Calu3 (cell line): ENCODE data around the gene LRRC36. TPM values are rescaled to one million over a fixed set of nuclear protein-coding genes. Genes with fewer than 3 reads are reported as not detected.

ENCODE experiments used
- BruUV-seq: library from RNA; stranded (reverse); fragments of 400-500 nt; replicated peaks from 2 replicates; lab custom pipeline; 2021; lab: Mats Ljungman, UMichigan
- CTCF ChIA-PET: fragments of 300-600 bp; sonication (Branson Sonifier 250); formaldehyde crosslinking; loops from one replicate; lab custom pipeline; 2022; ENCODE audit warnings: antibody characterized with exemption; lab: Charles Lee
- DNase-seq: peaks from one replicate; pipeline ENCODE4 v3.0.0; 2022
- H3K27ac Mint-ChIP-seq: one replicate; pipeline ENCODE4 v1.8.0; 2022; ENCODE audit warnings: mixed read lengths; ENCODE audit not compliant: unreplicated experiment
- H3K27me3 Mint-ChIP-seq: one replicate; pipeline ENCODE4 v1.8.0; 2022; ENCODE audit warnings: mixed read lengths; ENCODE audit not compliant: unreplicated experiment
- H3K36me3 Mint-ChIP-seq: one replicate; pipeline ENCODE4 v1.8.0; 2022; ENCODE audit warnings: mild to moderate bottlenecking, moderate library complexity, mixed read lengths; ENCODE audit not compliant: insufficient read depth, unreplicated experiment
- H3K4me1 Mint-ChIP-seq: one replicate; pipeline ENCODE4 v1.8.0; 2022; ENCODE audit warnings: mild to moderate bottlenecking, low read depth, mixed read lengths; ENCODE audit not compliant: unreplicated experiment
- H3K4me3 Mint-ChIP-seq: one replicate; pipeline ENCODE4 v1.8.0; 2022; ENCODE audit warnings: mild to moderate bottlenecking, low read depth, moderate library complexity, mixed read lengths; ENCODE audit not compliant: unreplicated experiment
- H3K9me3 Mint-ChIP-seq: one replicate; pipeline ENCODE4 v1.8.0; 2022; ENCODE audit warnings: low read depth, mixed read lengths; ENCODE audit not compliant: unreplicated experiment
- intact Hi-C: fragments of 100-400 bp; cut with micrococcal nuclease; formaldehyde crosslinking; loops from one replicate; pipeline ENCODE4 v1.10.0; 2022; ENCODE audit not compliant: unreplicated experiment
- total RNA-seq: library from RNA; stranded (reverse); gene quantifications from 2 replicates; pipeline ENCODE4 v1.2.3, GENCODE V29; 2022
- TF ChIP-seq, protein P1 (sequence below): fragments of 200-600 bp; IDR thresholded peaks from one replicate; pipeline ENCODE4 v1.8.0; 2022; ENCODE audit warnings: antibody characterized with exemption; ENCODE audit not compliant: unreplicated experiment

Gene LRRC36
- total RNA-seq, 1 experiment from 2014 or later: 9.2 TPM

DNA sequence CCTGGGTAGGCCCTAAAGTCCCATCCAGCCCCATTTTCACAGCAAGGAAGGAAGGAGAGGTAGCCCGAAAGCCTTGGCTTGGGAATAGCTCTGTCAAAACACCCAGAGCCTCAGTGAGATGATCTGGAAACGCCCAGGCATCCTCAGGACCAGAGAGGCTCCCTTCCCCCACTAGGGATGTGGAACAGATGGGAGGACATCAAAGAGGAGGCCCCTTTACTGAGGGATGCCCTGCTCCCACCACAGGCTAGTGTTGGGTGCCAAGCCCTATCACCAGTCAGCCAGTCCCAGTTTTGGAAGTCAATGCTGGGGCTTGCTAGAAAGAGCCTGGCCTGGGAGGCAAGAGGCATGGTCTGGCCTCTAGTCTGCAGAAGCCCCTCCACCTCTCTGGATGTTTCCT is 62.0 kb downstream of the LRRC36 start:
- no TSS peak for BruUV-seq
- H3K27ac Mint-ChIP-seq: no peak overlapping the region
- DNase-seq: no peak
- CTCF ChIA-PET: interaction anchor here (0.6 kb wide), 2 partner anchors 108 to 477 kb away, joined by 4 to 6 read pairs; no protein-coding TSS in a partner anchor
- no peaks in the 10 kb centered on the region for H3K27me3 Mint-ChIP-seq
- no peaks in the 10 kb centered on the region for H3K9me3 Mint-ChIP-seq
- TF ChIP-seq, protein P1, sequence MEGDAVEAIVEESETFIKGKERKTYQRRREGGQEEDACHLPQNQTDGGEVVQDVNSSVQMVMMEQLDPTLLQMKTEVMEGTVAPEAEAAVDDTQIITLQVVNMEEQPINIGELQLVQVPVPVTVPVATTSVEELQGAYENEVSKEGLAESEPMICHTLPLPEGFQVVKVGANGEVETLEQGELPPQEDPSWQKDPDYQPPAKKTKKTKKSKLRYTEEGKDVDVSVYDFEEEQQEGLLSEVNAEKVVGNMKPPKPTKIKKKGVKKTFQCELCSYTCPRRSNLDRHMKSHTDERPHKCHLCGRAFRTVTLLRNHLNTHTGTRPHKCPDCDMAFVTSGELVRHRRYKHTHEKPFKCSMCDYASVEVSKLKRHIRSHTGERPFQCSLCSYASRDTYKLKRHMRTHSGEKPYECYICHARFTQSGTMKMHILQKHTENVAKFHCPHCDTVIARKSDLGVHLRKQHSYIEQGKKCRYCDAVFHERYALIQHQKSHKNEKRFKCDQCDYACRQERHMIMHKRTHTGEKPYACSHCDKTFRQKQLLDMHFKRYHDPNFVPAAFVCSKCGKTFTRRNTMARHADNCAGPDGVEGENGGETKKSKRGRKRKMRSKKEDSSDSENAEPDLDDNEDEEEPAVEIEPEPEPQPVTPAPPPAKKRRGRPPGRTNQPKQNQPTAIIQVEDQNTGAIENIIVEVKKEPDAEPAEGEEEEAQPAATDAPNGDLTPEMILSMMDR: no peak
- peaks cover 24% of the 10 kb centered on the region for H3K36me3 Mint-ChIP-seq
- H3K4me1 Mint-ChIP-seq: peaks cover 21% of the 10 kb centered on the region
- intact Hi-C loops: no loop called here
- H3K4me3 Mint-ChIP-seq: no peak overlapping the region

DNA sequence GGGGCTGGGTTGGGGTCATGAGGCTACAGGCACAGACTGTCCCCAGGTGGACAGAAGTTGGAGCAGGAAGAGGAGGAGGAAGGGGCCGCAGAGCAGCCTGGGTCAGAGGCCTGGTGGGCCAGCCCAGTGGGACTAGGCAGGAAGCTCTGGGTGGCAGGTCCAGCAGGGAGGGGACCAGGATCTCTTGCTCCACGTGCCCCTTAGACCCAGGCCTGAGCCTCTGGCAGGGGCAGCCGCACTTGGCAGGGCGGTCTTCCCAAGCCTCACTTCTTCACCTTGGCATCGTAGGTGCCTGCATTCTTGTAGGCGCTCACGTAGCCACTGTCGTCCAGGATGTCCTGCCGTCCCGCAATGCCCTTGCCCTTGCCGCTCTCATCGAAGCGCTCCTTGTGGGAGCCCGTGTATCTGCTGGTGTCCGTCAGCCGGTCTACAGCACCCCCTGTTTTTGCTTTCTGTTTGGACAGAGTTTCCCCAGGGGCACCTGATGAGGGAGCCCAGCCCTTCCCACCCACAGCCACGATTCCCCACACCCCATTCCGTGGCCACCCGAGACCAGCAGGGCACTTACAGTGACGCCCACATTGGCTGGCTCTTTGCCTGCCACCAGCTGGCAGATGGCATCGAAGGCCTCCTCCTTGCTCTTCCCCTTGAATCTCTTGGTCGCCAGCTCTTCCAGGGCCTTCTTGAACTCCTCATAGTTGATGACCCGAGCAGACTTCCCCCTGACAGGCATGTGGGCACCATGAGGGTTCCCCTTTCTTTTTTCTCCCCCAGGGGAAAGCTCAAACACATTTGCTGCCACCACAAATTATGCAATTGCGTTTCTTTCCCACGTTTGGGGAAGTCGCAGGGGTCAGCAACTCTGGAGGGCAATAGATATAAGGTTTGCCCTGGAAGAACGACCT is 63.5 kb downstream of the LRRC36 start:
- TF ChIP-seq, protein P1: no peak
- Mint-ChIP-seq H3K27ac (no peak overlapping the region), H3K9me3 (no peaks in the 10 kb centered on the region), H3K4me3 (no peak overlapping the region), H3K27me3 (no peaks in the 10 kb centered on the region), H3K4me1 (peaks cover 32% of the 10 kb centered on the region), H3K36me3 (peaks cover 38% of the 10 kb centered on the region)
- DNase-seq: no peak
- intact Hi-C loops: no loop called here
- BruUV-seq: no TSS peak
- CTCF ChIA-PET: no interaction called here

DNA sequence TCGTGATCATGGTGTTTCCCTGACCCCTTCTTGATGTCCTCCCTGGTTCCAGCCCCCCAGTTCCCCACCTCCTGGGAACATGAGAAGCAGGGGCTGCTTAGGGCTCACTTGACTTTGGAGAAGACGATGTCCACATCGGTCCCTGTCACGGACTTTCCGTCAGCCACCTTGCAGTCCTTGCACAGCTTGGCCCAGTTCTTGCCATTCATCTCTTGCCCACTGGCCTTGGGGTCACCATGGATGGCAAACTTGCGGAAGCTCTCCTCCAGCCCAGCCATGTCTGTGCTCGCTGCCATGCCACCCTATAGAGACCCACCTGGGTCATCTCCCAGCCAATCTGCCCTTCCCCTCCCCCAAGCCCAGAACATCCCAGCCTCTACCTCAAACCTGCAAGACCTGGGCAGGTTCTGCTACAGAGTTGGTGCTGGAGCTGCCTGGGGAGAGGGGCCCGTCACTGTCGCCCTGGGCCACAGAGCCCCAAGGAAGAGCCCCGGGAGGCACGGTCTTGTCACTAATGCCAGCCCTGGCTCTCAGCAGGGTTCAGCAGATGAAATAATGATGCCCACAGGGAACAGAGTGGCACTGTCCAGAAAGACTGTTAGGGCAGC is 64.3 kb downstream of the LRRC36 start:
- BruUV-seq: no TSS peak
- Mint-ChIP-seq H3K27ac (no peak overlapping the region), H3K27me3 (no peaks in the 10 kb centered on the region), H3K4me3 (no peak overlapping the region), H3K36me3 (peaks cover 42% of the 10 kb centered on the region), H3K4me1 (peaks cover 40% of the 10 kb centered on the region), H3K9me3 (no peaks in the 10 kb centered on the region)
- intact Hi-C loops: no loop called here
- CTCF ChIA-PET: interaction anchor here (0.6 kb wide), 3 partner anchors 84 to 427 kb away, joined by 3 to 5 read pairs (median 4); no protein-coding TSS in a partner anchor
- no peak for DNase-seq
- TF ChIP-seq, protein P1: no peak

DNA sequence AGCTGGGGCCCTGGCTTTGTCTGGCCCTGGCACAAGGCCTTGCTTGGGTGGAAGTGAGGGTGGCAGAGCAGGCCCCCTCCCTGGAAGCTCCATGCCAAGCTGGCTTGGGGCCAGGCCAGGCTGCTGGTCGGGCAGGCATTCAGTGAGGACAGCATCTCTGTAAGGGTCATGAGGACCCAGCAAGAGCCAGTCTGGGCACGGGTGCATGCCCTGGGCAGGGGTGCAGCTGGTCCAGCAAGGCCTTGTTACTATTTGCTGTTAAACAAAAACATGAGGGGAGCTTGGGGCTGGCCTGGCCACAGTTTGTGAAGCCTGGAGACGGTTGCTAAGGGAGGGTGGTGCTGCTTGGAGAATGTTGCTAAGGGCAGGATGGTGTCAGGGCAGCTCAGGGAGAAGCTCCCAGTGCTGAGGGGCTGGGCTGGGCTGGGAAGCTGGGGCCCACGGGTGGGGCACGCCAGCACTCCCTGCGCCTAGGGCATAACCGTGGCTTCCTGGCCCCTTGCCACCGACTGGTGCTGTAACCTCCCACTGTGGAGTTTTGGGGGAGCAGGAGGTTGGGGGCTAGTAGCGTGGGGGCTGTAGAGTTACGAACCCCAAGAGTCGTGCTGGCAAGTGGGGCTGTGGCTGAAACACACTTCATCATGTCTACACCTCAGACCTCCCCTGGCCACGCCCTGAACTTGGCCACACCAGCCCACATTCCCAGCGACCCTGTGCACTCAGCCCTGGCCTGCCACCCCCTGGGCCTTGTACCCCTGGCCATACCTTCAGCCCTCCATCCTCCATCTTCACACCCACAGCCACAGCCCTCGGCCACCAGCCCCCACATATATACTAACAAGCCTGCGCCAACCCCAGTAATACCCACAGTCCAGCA is 65.0 kb downstream of the LRRC36 start:
- intact Hi-C loops: no loop called here
- CTCF ChIA-PET: interaction anchor here (0.6 to 1.9 kb wide), 4 partner anchors 84 to 426 kb away, joined by 3 to 5 read pairs (median 4); no protein-coding TSS in a partner anchor
- Mint-ChIP-seq H3K9me3 (no peaks in the 10 kb centered on the region), H3K27ac (peak overlapping the region; percentile 22), H3K4me3 (no peak overlapping the region), H3K27me3 (no peaks in the 10 kb centered on the region), H3K36me3 (peaks cover 49% of the 10 kb centered on the region), H3K4me1 (peaks cover 45% of the 10 kb centered on the region)
- no TSS peak for BruUV-seq
- TF ChIP-seq, protein P1: no peak
- DNase-seq: no peak
